Gastrocnemius medialis (tissue), 4 donors: ENCODE data around the gene SPATA25. TPM values are rescaled to one million over a fixed set of nuclear protein-coding genes. Genes with fewer than 3 reads are reported as not detected.

Source experiments
- ATAC-seq, 2 donors: fragments of 150-250 bp; one replicate each; pipeline ENCODE4 v1.9.1; 2016
- DNase-seq, 2 donors: peaks; one replicate each; pipeline ENCODE4 v3.0.0-alpha.2; 2019
- H3K27ac ChIP-seq, 4 donors: fragments of 200-600 bp; sonication (generic); 1 replicate in 1 of 4; 2 replicates in 3 of 4; pipeline ENCODE4 v1.5.1; 2016 to 2018; ENCODE audit warnings: mild to moderate bottlenecking in 2 of 4, moderate library complexity in 1 of 4
- H3K27me3 ChIP-seq, 3 donors: fragments of 200-600 bp; sonication (generic) in 2 of 3; 1 replicate in 1 of 3; 2 replicates in 2 of 3; pipeline versions ENCODE4 v1.5.1 to v1.6.0; 2016 to 2019; ENCODE audit warnings: mild to moderate bottlenecking in 1 of 3, moderate library complexity in 1 of 3
- H3K36me3 ChIP-seq, 2 donors: fragments of 200-600 bp; sonication (generic) in 1 of 2; one replicate each; pipeline ENCODE4 v1.5.1; 2017 to 2018
- H3K4me1 ChIP-seq, 2 donors: fragments of 200-600 bp; sonication (generic) in 1 of 2; one replicate each; pipeline ENCODE4 v1.5.1; 2016 to 2017; ENCODE audit warnings: mild to moderate bottlenecking in 2 of 2
- H3K4me3 ChIP-seq, 4 donors: fragments of 200-600 bp; sonication (generic) in 3 of 4; 1 replicate in 1 of 4; 2 replicates in 3 of 4; pipeline ENCODE4 v1.5.1; 2016 to 2019; ENCODE audit warnings: mild to moderate bottlenecking in 2 of 4
- H3K9me3 ChIP-seq, 3 donors: fragments of 200-600 bp; sonication (generic) in 2 of 3; 1 replicate in 1 of 3; 2 replicates in 2 of 3; pipeline ENCODE4 v1.5.1; 2016 to 2019
- CTCF ChIP-seq, 5 experiments: fragments of 450-650 bp in 3 of 5; fragments of 200-600 bp in 2 of 5; sonication (generic) in 2 of 5; IDR thresholded peaks in 4 of 5; conservative IDR thresholded peaks in 1 of 5; 1 replicate in 4 of 5; 2 replicates in 1 of 5; pipeline ENCODE4 v1.5.1; 2016 to 2019; ENCODE audit warnings: antibody characterized with exemption in 5 of 5, mild to moderate bottlenecking in 3 of 5, moderate library complexity in 3 of 5
- POLR2A ChIP-seq, 2 donors: fragments of 450-650 bp; IDR thresholded peaks; one replicate each; pipeline ENCODE4 v1.6.1; 2017; ENCODE audit warnings: antibody characterized with exemption in 2 of 2, mild to moderate bottlenecking in 2 of 2, moderate library complexity in 2 of 2
- in situ Hi-C, 4 donors: fragments of 200-750 bp; cut with MboI; loops; one replicate each; pipeline versions ENCODE4 v1.15.0 to v1.8.0; 2017; ENCODE audit warnings: low sequenced_read_pairs in 4 of 4
- intact Hi-C: fragments of 100-400 bp; cut with DNase I; formaldehyde crosslinking; loops from one replicate; pipeline ENCODE4 v1.15.1; 2023; ENCODE audit warnings: low total_unique reads
- total RNA-seq, 4 donors: library from RNA; depleted of rRNA; stranded (reverse); fragments of >200 nt; gene quantifications; one replicate each; pipeline versions ENCODE4 v1.1.0 to v1.2.3, GENCODE V29; 2016

Gene SPATA25
- total RNA-seq, 4 donors from 2014 or later = 0.71 to 4.1 (median 1.8) TPM; not detected in 1

DNA sequence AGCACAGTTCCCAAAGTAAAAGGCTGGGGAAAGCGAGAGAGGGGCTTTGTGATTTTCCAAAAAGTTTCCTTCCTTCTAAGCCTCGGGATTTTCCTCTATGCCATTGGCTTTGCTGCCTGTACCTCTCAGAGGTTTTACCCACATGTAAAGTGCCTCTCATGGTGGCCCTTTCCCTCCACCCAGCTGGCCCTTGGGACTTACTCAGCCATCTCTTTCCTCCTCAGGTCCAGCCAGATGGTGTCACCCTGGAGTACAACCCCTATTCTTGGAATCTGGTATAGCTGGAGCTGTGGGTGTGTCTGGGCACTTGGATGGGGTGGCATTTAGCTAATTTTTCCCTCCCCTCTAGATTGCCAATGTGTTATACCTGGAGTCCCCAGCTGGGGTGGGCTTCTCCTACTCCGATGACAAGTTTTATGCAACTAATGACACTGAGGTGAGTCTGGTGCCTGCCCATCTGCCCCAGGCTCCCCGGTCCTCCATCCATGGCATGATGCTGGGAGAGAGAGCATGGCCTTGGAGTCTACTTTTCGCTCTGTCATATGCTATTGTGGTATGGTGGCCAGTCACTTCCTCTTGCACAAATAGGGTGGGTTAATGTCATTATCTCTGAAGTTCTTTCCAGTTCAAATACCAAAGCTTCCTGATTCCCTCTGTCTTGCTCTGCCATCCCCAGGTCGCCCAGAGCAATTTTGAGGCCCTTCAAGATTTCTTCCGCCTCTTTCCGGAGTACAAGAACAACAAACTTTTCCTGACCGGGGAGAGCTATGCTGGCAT lies 4.8 kb upstream of the SPATA25 start:
- Histone ChIP-seq H3K27me3 (no peaks in the 10 kb centered on the region), H3K4me1 (peaks cover 22 to 26% of the 10 kb centered on the region in 2 donors), H3K27ac (peak overlapping the region in 3 of 4 donors; percentile 87 to 97 (median 94)), H3K4me3 (peak overlapping the region; percentile 76 to 96 (median 88)), H3K36me3 (peaks cover 0 to 53% of the 10 kb centered on the region in 2 donors), H3K9me3 (no peaks in the 10 kb centered on the region)
- no peak for DNase-seq
- ATAC-seq = no peak
- TF ChIP-seq POLR2A (IDR thresholded peaks at IDR 0.05) (no peak), CTCF (IDR thresholded peaks at IDR 0.05 in 4 of 5, conservative IDR thresholded peaks at IDR 0.05 in 1 of 5) (no peak)
- in situ Hi-C loops = no loop called here
- intact Hi-C loops = no loop called here

- TF ChIP-seq CTCF (IDR thresholded peaks at IDR 0.05 in 4 of 5, conservative IDR thresholded peaks at IDR 0.05 in 1 of 5) (peak in 3 of 5 experiments; percentile 16 to 27 (median 17)), POLR2A (IDR thresholded peaks at IDR 0.05) (peak; percentile 48 to 59)
- H3K36me3 ChIP-seq = peaks cover 0 to 51% of the 10 kb centered on the region in 2 donors
- H3K4me3 ChIP-seq = peak within 1 kb of the TSS; percentile 76 to 96 (median 88)
- no peaks in the 10 kb centered on the region for H3K9me3 ChIP-seq
- peak within 1 kb of the TSS; percentile 87 to 98 (median 96) for H3K27ac ChIP-seq
- in situ Hi-C loops (no loop called here), intact Hi-C loops (loop anchor here (1.0 to 2.0 kb wide), 4 partner anchors 44 to 92 kb away; partner anchors contain the start of gene PCIF1)
- H3K27me3 ChIP-seq = no peaks in the 10 kb centered on the region
- H3K4me1 ChIP-seq = peaks cover 22 to 26% of the 10 kb centered on the region in 2 donors
- ATAC-seq = peak; percentile 89 to 91
- peak; percentile 90 to 93 for DNase-seq
Measured at GRCh38 chr20:45890985-45891983, 3.9 kb upstream of the SPATA25 start, which contains the start of the genes CTSA and NEURL2. TSS of gene CTSA (plus strand) at chr20:45891335. CDS start at chr20:45891569, 234 bp downstream. TSS of gene NEURL2 (minus strand) at chr20:45891208. CDS start at chr20:45890991, 217 bp downstream.

DNA sequence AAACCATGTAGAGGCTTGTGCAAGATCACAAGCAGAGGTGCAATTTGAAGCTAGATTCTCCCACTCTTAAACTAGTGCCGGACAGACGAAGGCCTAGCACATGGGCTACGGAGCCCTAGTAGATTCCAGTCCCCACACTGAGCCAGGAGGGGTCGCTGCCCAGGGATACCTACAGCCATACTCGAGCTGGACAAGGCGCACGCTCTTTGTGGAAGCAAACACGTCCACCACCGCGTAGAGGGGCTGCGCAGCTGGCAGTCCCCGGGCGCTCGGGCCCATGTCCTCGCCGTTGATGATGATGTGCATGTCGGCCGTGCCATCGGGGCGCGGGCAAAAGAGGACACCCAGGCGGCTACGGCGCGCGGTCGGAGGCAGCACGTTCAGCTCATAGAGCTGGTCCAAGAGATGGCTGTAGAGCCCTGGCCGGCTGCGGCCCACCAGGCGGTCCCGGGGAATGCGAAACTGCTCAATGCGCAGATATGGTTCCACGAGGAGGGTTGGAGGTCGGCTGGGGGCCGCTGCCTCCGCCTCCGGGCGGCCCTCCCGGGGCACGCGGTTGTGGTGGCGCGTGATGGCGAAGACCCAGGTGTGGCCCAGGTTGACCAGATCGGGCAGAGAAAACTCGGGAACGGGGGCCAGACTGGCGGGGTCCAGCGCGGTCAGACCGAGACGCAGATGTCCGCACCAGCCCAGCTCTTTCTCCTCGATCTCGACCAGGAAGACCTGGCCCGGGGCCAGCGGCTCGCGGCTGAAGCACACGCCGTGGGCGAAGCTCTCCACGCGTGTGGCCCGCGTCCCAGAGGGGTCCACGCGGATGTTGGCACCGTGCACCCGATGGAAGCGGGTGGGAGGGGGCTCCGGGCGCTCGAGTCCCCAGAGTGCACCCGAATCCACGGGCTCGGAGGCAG lies 2.9 kb upstream of the SPATA25 start:
- Histone ChIP-seq H3K27me3 (no peaks in the 10 kb centered on the region), H3K27ac (peak overlapping the region; percentile 87 to 98 (median 96)), H3K36me3 (peaks cover 0 to 42% of the 10 kb centered on the region in 2 donors), H3K4me3 (peak overlapping the region; percentile 76 to 96 (median 88)), H3K9me3 (no peaks in the 10 kb centered on the region), H3K4me1 (peaks cover 22 to 26% of the 10 kb centered on the region in 2 donors)
- intact Hi-C loops (loop anchor here (1.0 to 2.0 kb wide), 3 partner anchors 44 to 91 kb away; partner anchors contain the start of gene PCIF1), in situ Hi-C loops (no loop called here)
- DNase-seq = peak; percentile 56 to 77
- ATAC-seq = peak; percentile 65 to 68
- TF ChIP-seq CTCF (IDR thresholded peaks at IDR 0.05 in 4 of 5, conservative IDR thresholded peaks at IDR 0.05 in 1 of 5) (peak; percentile 34 to 72 (median 56)), POLR2A (IDR thresholded peaks at IDR 0.05) (peak in 1 of 2 donors; percentile 19)
